ENCODE data around the gene VWA5A.

GRCh38 chr11:124070915-124071622 is 44.2 kb upstream of the VWA5A start:
- TF ChIP-seq SMC3 (IDR thresholded peaks at IDR 0.05; ENCODE audit: borderline replicate concordance, low read length) (peak; percentile 59; the same call in 1 of the 2 replicates), ZNF24 (IDR thresholded peaks at IDR 0.05) (no peak; the same call in 1 of the 2 replicates), CTCF (IDR thresholded peaks at IDR 0.05 in 2 of 3, conservative IDR thresholded peaks at IDR 0.05 in 1 of 3; ENCODE audit: control insufficient read depth in 2 of 3, extremely low read depth in 1 of 3, insufficient read depth in 1 of 3, low read depth in 3 of 3, low read length in 3 of 3) (peak; percentile 72 to 78 (median 75)), EZH2 (IDR thresholded peaks at IDR 0.05; ENCODE audit: borderline replicate concordance, control insufficient read depth, low read depth, low read length) (no peak), SMAD1 (IDR thresholded peaks at IDR 0.05; ENCODE audit: low read depth, partially characterized antibody) (no peak)
